Measurements from ENCODE around the gene AKTIP.

DNA sequence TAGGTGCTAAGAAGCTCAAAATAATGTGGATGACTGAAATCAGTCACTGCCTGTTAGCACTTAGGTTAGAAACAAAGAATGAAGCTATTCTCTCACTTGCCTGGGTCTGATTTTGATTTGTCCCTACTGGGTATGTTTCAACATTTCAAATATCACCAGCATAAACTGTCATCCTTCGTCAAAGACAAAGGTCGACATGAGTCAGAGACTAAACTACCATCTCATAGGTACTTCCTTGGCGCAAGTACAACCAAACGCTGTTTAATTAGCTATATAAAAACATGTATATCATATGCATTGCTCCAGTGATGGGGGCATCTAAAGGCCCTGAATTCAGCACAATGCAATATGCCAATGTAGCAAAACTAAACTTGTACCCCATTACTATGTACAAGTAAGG lies 4.0 kb downstream of the AKTIP start:
- TF ChIP-seq POLR2A (IDR thresholded peaks at IDR 0.05) (no peak), EP300 (IDR thresholded peaks at IDR 0.05) (no peak)
- TF ChIP-seq, protein P1, sequence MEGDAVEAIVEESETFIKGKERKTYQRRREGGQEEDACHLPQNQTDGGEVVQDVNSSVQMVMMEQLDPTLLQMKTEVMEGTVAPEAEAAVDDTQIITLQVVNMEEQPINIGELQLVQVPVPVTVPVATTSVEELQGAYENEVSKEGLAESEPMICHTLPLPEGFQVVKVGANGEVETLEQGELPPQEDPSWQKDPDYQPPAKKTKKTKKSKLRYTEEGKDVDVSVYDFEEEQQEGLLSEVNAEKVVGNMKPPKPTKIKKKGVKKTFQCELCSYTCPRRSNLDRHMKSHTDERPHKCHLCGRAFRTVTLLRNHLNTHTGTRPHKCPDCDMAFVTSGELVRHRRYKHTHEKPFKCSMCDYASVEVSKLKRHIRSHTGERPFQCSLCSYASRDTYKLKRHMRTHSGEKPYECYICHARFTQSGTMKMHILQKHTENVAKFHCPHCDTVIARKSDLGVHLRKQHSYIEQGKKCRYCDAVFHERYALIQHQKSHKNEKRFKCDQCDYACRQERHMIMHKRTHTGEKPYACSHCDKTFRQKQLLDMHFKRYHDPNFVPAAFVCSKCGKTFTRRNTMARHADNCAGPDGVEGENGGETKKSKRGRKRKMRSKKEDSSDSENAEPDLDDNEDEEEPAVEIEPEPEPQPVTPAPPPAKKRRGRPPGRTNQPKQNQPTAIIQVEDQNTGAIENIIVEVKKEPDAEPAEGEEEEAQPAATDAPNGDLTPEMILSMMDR (IDR thresholded peaks at IDR 0.05): no peak
